Caco-2 (cell line): ENCODE results near the gene SLC43A2. TPM values are rescaled to one million over a fixed set of nuclear protein-coding genes. Genes with fewer than 3 reads are reported as not detected.

Experiments used
- BruUV-seq: library from RNA; stranded (reverse); fragments of 400-500 nt; replicated peaks from 2 replicates; lab custom pipeline; 2021; lab: Mats Ljungman, UMichigan
- CTCF ChIA-PET: fragments of 300-600 bp; sonication (Branson Sonifier 250); formaldehyde crosslinking; loops from one replicate; lab custom pipeline; 2022; ENCODE audit warnings: antibody characterized with exemption; lab: Charles Lee
- POLR2A ChIA-PET: fragments of 300-600 bp; sonication (Branson Sonifier 250); formaldehyde crosslinking; loops from one replicate; lab custom pipeline; 2022; ENCODE audit warnings: antibody characterized with exemption; lab: Charles Lee
- DNase-seq, 2 experiments: peaks; one replicate each; pipeline versions ENCODE4 v3.0.0 to v3.0.0-alpha.2; 2020 to 2022
- H3K27me3 ChIP-seq: replicated peaks from 2 replicates; pipeline ENCODE4 v1.6.0; 2011; ENCODE audit warnings: low read length; ENCODE audit not compliant: control insufficient read depth, insufficient read depth
- H3K36me3 ChIP-seq: 2 replicates; pipeline ENCODE4 v1.5.1; 2011; ENCODE audit warnings: low read length; ENCODE audit not compliant: control insufficient read depth, insufficient read depth
- H3K4me1 ChIP-seq: fragments of 250-450 bp; sonication (Bioruptor Pico); 2 replicates; pipeline ENCODE4 v1.5.1; 2020; ENCODE audit warnings: mild to moderate bottlenecking
- H3K4me3 ChIP-seq: 2 replicates; pipeline ENCODE4 v1.5.1; 2011; ENCODE audit warnings: low read depth, mild to moderate bottlenecking, control low read depth, low read length
- H3K9me3 ChIP-seq: fragments of 250-450 bp; sonication (Bioruptor Pico); 2 replicates; pipeline ENCODE4 v1.5.1; 2020; ENCODE audit warnings: mild to moderate bottlenecking, moderate library complexity
- H3K27ac Mint-ChIP-seq: one replicate; pipeline ENCODE4 v1.8.0; 2022; ENCODE audit warnings: mixed read lengths; ENCODE audit not compliant: unreplicated experiment
- H3K27me3 Mint-ChIP-seq: one replicate; pipeline ENCODE4 v1.8.0; 2022; ENCODE audit warnings: mixed read lengths; ENCODE audit not compliant: insufficient read depth, unreplicated experiment
- H3K36me3 Mint-ChIP-seq: one replicate; pipeline ENCODE4 v1.8.0; 2022; ENCODE audit warnings: mild to moderate bottlenecking, mixed read lengths; ENCODE audit not compliant: insufficient read depth, unreplicated experiment
- H3K4me1 Mint-ChIP-seq: one replicate; pipeline ENCODE4 v1.8.0; 2022; ENCODE audit warnings: low read depth, mixed read lengths; ENCODE audit not compliant: unreplicated experiment
- H3K4me3 Mint-ChIP-seq: one replicate; pipeline ENCODE4 v1.8.0; 2022; ENCODE audit warnings: mild to moderate bottlenecking, moderate library complexity, mixed read lengths; ENCODE audit not compliant: unreplicated experiment
- H3K9me3 Mint-ChIP-seq: one replicate; pipeline ENCODE4 v1.8.0; 2022; ENCODE audit warnings: mixed read lengths; ENCODE audit not compliant: unreplicated experiment
- CTCF ChIP-seq, 2 experiments: fragments of 200-600 bp in 1 of 2; IDR thresholded peaks; 1 replicate in 1 of 2; 2 replicates in 1 of 2; pipeline versions ENCODE4 v1.5.1 to v1.8.0; 2011 to 2022; ENCODE audit warnings: antibody characterized with exemption in 1 of 2, control low read depth in 1 of 2, inconsistent platforms in 1 of 2, low read depth in 1 of 2, low read length in 1 of 2, mild to moderate bottlenecking in 1 of 2, moderate library complexity in 1 of 2; ENCODE audit not compliant: insufficient read depth in 1 of 2, severe bottlenecking in 1 of 2, unreplicated experiment in 1 of 2
- intact Hi-C: fragments of 100-400 bp; cut with micrococcal nuclease; formaldehyde crosslinking; loops from one replicate; pipeline ENCODE4 v1.10.0; 2022; ENCODE audit not compliant: unreplicated experiment
- total RNA-seq: library from RNA; stranded (reverse); gene quantifications from 2 replicates; pipeline ENCODE4 v1.2.3, GENCODE V29; 2022

SLC43A2 gene
- total RNA-seq, 1 experiment from 2014 or later: 33.9 TPM

- intact Hi-C loops: no loop called here
- ChIA-PET CTCF (no interaction called here), POLR2A (no interaction called here)
- no TSS peak for BruUV-seq
- Mint-ChIP-seq H3K4me1 (no peaks in the 10 kb centered on the region), H3K27me3 (no peaks in the 10 kb centered on the region), H3K4me3 (no peak overlapping the region), H3K9me3 (no peaks in the 10 kb centered on the region), H3K27ac (no peak overlapping the region), H3K36me3 (peaks cover 33% of the 10 kb centered on the region)
- H3K27me3 ChIP-seq: no peaks in the 10 kb centered on the region
- H3K4me3 ChIP-seq: no peak overlapping the region
- 0 out of 2 replicates have a peak, but pooled peaks cover 1% of the 10 kb centered on the region for H3K36me3 ChIP-seq
- no peaks in the 10 kb centered on the region for H3K4me1 ChIP-seq
- no peak for DNase-seq
- TF ChIP-seq CTCF (IDR thresholded peaks at IDR 0.05; ENCODE audit: insufficient read depth in 1 of 2, low read depth in 1 of 2, low read length in 1 of 2, severe bottlenecking in 1 of 2, unreplicated experiment in 1 of 2): no peak
- H3K9me3 ChIP-seq: no peaks in the 10 kb centered on the region
These were observed 12.5 kb downstream of the SLC43A2 start for GRCh38 chr17:1616101-1616500.

GRCh38 chr17:1612400-1612799 is 16.2 kb downstream of the SLC43A2 start:
- ChIA-PET POLR2A (interaction anchor here (0.7 kb wide), 1 partner anchor 175 kb away, joined by 3 read pairs; no protein-coding TSS in a partner anchor), CTCF (no interaction called here)
- no peaks in the 10 kb centered on the region for H3K4me1 Mint-ChIP-seq
- no TSS peak for BruUV-seq
- intact Hi-C loops: no loop called here
- H3K9me3 ChIP-seq: no peaks in the 10 kb centered on the region
- H3K36me3 ChIP-seq: 0 out of 2 replicates have a peak, but pooled peaks cover 1% of the 10 kb centered on the region
- H3K4me3 ChIP-seq: no peak overlapping the region
- no peaks in the 10 kb centered on the region for H3K27me3 ChIP-seq
- H3K27me3 Mint-ChIP-seq: no peaks in the 10 kb centered on the region
- H3K36me3 Mint-ChIP-seq: peaks cover 29% of the 10 kb centered on the region
- no peaks in the 10 kb centered on the region for H3K4me1 ChIP-seq
- no peak for TF ChIP-seq CTCF (IDR thresholded peaks at IDR 0.05; ENCODE audit: insufficient read depth in 1 of 2, low read depth in 1 of 2, low read length in 1 of 2, severe bottlenecking in 1 of 2, unreplicated experiment in 1 of 2)
- no peak for DNase-seq
- H3K27ac Mint-ChIP-seq: no peak overlapping the region
- H3K4me3 Mint-ChIP-seq: no peak overlapping the region
- H3K9me3 Mint-ChIP-seq: no peaks in the 10 kb centered on the region

GRCh38 chr17:1611715-1612114 is 16.9 kb downstream of the SLC43A2 start:
- no peak for TF ChIP-seq CTCF (IDR thresholded peaks at IDR 0.05; ENCODE audit: insufficient read depth in 1 of 2, low read depth in 1 of 2, low read length in 1 of 2, severe bottlenecking in 1 of 2, unreplicated experiment in 1 of 2)
- Mint-ChIP-seq H3K36me3 (peaks cover 29% of the 10 kb centered on the region), H3K9me3 (no peaks in the 10 kb centered on the region), H3K4me3 (no peak overlapping the region), H3K27ac (no peak overlapping the region), H3K4me1 (no peaks in the 10 kb centered on the region), H3K27me3 (no peaks in the 10 kb centered on the region)
- H3K9me3 ChIP-seq: no peaks in the 10 kb centered on the region
- H3K27me3 ChIP-seq: no peaks in the 10 kb centered on the region
- POLR2A ChIA-PET: no interaction called here
- H3K36me3 ChIP-seq: peaks cover 1% of the 10 kb centered on the region; the same call in 1 of the 2 replicates
- no peak overlapping the region for H3K4me3 ChIP-seq
- no peaks in the 10 kb centered on the region for H3K4me1 ChIP-seq
- intact Hi-C loops: no loop called here
- no TSS peak for BruUV-seq
- no peak for DNase-seq
- CTCF ChIA-PET: no interaction called here
